NCI-H2196 treated with DMSO at 0.1 percent for 48 hours (cell line): ENCODE measurements around the gene EXOC3L1.

ENCODE experiments used
- DNase-seq: peaks from one replicate; lab custom pipeline; 2025; ENCODE audit not compliant: unreplicated experiment; lab: John Stamatoyannopoulos, UW

EXOC3L1 gene

DNA sequence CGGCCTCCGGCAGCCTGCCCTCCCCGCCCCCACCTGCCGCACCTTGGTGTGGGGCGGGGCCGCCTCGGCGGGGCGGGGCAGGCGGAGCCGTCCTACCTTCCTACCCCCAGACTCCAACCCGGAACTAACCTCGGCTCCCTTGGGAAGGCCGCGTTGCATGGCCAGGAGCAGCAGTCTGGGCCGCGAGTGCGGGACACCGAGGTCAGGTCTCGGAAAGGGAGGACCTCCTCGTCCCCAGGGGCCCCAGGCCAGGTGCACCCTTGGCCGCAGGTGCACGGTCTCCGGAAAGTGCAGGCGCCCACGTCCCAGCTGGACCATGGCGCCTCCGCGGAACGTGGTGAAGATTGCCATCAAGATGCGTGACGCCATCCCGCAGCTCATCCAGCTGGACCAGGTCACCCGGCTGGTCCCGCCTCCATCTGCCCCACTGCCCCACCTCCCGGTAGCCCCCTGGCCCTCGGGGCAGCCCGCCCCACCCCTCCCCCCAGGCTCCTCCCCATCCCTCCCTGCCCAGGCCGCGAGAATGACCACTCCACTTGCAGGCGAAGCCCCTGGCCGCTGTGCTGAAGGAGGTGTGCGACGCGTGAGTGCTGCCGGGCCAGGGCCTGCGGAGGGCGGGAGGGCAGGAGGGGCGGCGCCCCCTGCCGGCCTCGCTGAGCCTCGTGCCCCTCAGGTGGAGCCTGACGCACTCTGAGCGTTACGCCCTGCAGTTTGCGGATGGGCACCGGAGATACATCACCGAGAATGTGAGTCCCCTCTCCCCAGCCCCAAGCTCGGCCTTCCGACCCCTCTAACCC is 9.3 kb upstream of the EXOC3L1 start, which contains the start of gene ELMO3:
ELMO3 (plus strand) TSS at position 121 of the 797 bp plus-strand sequence; CDS start at position 317, 196 bp downstream.
- no peak for DNase-seq

- DNase-seq: no peak
Measured at GRCh38 chr16:67198238-67198734, 8.3 kb upstream of the EXOC3L1 start.

GRCh38 chr16:67197704-67198103 is 7.8 kb upstream of the EXOC3L1 start:
- DNase-seq: no peak

DNA sequence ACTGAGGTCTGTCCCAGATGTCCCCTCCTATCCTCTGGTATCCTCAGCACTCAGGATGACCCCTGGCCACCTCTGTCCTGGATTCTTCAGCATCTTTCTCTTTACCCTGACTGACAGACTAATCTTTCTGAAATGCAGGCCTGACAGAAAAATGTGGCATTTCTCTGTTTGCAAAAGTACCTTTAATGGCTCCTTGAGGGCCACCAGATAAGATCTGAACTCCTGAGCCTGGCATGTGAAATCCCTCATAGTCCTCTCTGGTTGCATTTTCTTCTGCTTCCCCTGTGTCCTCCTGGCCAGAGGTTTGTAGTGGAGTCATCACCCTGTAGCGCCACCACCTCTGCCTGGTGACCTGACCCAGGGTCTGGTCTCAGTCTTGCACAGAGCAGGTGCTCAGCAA is 6.9 kb upstream of the EXOC3L1 start:
- no peak for DNase-seq

DNA sequence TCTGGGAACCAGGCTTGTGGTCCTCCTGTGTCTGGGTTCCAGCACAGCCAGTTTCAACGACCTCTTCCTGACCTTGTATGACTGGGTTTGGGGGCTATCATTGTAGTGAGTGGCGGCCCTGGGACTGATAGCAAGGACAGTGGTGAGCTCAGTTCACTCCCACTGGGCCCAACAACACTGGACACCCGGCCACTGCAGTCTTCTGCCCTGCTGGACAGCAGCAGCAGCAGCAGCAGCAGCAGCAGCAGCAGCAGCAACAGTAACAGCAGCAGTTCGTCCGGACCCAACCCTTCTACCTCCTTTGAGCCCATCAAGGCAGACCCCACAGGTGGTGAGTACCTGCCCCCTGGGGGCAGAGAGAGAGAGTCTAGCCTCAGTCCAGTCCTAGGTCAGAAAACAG is 5.7 kb upstream of the EXOC3L1 start:
- no peak for DNase-seq

- DNase-seq: no peak
Measured at GRCh38 chr16:67194260-67194659, 4.3 kb upstream of the EXOC3L1 start.

DNA sequence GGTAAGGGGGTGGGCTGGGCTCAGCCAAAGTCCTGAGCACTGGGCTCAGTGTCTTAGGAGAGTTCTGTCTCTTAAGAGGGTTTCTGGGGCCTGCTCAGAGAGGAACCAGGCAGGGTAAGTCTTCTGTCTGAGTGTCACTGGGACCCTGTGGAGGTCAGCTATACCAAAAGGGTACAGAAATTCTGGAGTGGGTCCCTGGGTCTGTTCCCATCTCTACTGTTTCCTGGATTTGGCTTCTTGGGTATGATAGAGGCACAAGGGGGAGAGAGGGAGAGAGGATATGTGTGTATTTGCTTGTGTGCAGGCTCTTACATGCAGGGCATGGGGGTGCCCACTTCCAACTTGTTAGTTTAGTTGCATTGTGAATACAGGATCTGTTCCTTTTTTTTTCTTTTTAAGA is 3.6 kb upstream of the EXOC3L1 start:
- DNase-seq: no peak

- DNase-seq: no peak
Measured at GRCh38 chr16:67192781-67193361, 2.9 kb upstream of the EXOC3L1 start.

DNA sequence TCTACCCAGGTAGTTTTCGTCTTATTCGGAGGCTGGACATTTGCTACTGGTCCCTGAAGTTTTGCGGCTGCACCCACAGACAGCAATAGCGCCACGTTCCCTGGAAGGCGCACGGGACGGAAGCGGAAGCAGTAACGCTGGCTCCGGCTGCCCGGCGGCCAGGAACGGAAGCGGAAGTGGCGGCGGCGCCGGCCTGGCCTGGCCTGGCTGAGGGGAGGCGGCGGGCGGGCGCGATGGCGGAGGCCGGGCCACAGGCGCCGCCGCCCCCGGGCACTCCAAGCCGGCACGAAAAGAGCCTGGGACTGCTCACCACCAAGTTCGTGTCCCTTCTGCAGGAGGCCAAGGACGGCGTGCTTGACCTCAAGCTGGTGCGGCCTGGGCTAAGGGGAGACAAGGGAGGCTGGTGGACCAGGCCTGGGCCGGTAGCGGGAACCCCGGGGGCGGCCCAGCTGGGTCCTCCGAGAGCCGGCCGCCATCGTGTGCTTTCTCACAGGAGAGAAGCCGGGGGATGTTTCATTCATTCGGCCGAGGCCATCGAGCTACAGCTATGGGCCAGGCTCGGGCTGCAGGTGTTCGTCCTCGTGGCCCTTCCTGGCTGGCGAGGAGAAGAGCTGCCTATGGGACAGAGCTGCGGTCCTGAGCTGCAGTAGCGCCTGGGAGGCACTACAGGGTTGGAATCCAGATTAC is 2.2 kb upstream of the EXOC3L1 start, which contains the start of gene E2F4:
E2F4 (plus strand) TSS at position 161 of the 687 bp plus-strand sequence; CDS start at position 234, 73 bp downstream.
- peak; percentile 49 for DNase-seq

DNA sequence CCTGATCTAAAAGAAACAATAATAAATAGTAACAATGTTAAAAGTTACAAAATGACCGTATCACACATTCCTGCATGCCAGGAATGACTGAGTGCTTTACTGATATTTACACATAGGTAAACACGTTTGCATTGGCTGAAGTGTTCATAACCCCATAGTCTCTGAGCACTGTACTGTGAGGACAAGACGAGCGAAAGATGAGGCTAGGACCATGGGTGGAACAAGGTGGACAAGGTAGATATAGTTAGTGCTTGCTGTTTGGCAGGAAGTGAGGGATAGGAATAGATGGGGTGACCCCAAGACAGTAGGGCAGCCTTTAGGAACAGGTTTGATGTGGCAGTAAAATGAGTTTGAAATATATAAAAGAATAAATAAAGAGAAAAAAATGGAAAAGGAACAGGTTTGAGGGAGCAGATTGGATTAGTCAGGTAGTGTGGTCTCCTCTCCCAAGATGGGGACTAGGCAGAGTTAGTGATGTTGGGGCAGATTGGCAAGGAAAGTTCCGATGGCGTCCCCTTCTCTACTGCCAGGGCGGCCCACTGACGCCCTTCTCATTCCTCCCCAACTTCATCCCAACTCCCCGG is 1.6 kb upstream of the EXOC3L1 start:
- no peak for DNase-seq

DNA sequence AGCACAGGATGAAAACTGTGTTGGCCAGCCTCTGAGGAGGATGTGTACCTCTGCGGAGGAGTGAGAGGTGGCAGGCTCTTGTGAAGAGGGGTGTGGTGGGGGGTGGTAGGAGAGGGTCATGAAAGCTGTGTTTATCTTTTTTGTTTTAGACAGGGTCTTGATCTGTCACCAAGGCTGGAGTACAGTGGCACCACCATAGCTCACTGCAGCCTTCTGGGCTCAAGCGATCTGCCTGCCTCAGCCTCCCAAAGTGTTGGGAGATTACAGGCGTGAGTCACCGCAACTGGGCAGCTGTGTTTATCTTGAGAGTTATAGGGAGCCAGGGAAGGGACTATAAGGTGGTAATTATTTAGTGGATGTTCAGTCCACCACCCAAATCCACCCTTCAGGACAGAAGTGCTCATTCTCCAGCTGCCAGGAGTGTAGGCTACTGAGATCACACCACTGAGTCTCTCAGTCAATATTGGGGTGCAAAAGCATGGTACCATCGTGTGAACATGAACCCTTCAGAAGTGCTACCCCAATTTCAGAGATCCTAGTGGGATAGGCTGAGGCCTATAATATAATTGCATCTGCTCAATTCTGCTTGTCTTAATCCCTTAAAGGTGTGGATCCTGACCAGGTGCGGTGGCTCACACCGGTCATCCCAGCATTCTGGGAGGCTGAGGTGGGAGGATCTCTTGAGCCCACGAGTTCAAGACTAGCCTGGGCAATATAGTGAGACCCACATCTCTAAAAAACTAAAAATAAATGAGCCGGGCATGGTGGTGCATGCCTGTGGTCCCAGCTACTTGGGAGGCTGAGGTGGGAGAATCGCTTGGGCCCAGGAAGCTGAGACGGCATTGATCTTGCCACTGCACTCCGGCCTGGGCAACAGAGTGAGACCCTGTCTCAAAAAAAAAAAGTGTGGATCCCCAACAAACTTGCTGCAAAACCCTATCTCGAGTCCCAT is 788 bp upstream of the EXOC3L1 start:
- DNase-seq: no peak

DNA sequence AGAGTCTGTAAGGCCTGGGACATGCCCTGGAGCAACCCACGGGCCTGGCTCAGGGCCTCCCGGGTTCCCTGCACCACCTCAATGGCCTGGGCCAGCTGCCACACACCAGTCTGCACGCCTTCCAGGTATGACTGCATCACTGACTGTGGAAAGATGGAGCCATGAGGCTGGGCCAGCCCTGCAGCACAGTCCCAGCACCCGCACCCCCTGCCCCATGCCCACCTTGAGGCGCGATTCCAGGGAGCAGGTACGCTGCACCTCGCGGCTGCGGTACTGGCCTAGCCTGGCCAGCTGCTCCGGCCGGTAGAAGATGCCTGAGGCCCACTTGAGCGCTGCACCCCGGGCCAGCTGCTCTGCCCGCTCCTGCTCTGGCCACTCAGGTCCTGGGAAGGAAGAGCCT is 1.1 kb downstream of the EXOC3L1 start:
- no peak for DNase-seq

GRCh38 chr16:67188323-67188722 is 1.6 kb downstream of the EXOC3L1 start:
- no peak for DNase-seq

DNA sequence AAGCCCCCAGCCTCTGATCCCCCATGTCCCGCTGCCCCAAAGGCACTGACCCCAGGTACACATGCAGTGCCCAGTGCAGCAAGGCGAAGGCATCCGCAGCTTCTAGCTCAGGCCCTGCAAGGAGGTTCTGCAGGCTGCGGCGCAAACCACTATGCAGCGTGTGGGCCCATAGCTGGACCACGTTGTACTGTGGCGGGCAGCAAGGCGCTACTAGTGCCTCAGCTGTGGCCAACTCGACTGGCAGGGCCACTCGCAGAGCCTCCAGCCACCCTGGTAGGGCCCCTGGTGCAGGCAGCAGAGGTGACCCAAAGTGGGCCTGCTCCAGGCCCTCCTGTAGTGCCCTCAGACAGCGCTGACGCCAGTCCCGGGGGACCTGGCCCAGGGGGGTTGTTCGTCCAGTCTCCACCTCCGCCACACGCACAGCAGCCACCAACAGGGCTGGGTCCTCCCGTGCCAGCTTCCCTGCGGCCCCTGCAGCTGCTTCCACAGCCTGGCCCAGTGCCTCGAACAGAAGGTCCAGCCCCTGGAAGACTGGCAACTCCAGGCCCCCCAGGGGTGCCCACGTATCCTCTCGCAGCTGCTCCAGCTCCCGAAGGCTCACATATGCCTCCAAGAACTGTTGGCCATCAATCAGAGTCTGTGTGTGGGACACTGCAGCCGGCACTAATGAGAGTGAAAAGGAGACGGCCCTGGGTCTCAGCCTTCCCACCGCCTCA is 2.6 kb downstream of the EXOC3L1 start:
- DNase-seq: no peak

- no peak for DNase-seq
Measured at GRCh38 chr16:67186550-67186950, 3.4 kb downstream of the EXOC3L1 start.

- no peak for DNase-seq
Measured at GRCh38 chr16:67185651-67186134, 4.2 kb downstream of the EXOC3L1 start.

DNA sequence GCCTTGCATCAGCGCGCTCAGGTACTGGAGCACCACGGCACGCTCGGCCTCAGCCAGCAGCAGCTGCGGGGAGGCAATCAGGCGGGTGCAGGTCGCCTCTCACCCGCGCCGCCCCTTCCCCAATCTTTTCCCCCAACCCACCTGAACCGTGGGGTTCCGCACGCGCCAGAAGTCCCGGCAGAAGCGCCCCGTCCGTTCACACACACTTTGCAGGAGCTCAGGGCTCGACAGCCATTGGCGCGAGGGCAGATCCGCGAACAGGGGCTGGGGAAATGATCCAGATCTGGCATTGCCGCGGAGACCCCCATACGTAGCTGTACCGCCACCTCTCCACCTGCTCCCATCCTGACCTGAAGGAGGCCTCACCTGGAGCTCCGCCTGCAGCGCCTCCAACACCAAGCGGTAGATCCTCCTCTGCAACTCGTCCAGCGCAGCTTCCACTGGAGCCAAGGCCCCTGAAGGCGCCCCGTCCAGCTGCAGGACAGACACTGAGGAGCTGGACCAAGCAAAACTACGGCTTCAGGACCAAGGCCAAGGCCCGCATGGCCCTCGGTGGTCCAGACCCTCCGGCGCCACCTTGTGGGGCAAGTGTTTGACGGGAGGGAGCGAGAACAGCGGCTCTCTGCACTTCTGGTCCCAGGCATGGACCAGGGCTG is 4.8 kb downstream of the EXOC3L1 start:
- peak; percentile 23 for DNase-seq

GRCh38 chr16:67184453-67184994 is 5.4 kb downstream of the EXOC3L1 start:
- no peak for DNase-seq
